Endometrial microvascular endothelial cells (primary cell): ENCODE data around the gene MECR. TPM values are rescaled to one million over a fixed set of nuclear protein-coding genes. Genes with fewer than 3 reads are reported as not detected.

Source experiments
- in situ Hi-C: cut with HindIII; loops from 2 replicates; pipeline ENCODE4 v1.10.0; 2017; ENCODE audit warnings: low sequenced_read_pairs, low pct_unique_long_range_greater_than_20kb; ENCODE audit errors: inconsistent ontology term
- total RNA-seq: library from RNA; depleted of rRNA; stranded (reverse); fragments of >200 nt; gene quantifications from one replicate; pipeline ENCODE4 v1.2.3, GENCODE V29; 2015; ENCODE audit errors: inconsistent ontology term

MECR gene
- total RNA-seq, 1 donor from 2014 or later = 33.6 TPM

DNA sequence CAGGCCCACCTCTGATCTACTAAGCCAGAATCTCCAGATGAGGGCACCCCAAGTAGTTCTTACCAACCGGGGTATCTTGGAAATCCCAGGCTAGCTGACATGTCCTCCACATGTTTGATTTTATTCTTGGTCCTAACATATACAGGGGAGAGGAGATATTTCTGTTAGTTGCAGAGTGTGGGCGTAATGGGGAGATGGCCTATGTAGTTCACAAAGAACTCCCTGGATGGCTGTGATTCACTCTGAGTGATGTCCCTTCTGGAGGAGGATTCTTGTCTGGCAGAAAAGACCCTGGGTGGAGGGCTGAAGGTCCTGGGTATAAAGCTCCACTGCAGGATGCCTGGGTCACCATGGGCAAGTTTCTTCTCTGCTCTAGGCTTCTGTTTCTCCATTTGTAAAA, 13.1 kb downstream of the MECR start:
- in situ Hi-C loops = no loop called here

DNA sequence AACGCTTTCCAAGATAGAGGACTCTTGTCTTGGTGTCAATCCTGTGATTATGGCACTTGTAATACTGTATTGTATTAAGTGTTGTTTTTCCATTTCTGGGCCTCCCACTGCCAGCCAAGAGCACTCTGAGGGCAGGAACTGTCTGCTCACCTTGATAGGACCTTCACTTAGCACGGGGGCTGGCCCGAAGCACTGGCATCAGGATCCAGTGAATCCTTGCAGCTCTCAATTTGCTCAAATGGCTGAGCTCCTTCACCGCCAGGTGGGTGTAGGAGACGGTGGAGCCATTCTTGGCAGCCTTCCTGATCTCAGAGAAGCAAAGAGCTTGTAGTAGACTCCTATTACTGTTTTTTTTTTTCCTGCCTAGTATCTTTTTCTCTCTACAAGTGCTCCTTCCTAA, 17.7 kb downstream of the MECR start:
- in situ Hi-C loops = no loop called here

DNA sequence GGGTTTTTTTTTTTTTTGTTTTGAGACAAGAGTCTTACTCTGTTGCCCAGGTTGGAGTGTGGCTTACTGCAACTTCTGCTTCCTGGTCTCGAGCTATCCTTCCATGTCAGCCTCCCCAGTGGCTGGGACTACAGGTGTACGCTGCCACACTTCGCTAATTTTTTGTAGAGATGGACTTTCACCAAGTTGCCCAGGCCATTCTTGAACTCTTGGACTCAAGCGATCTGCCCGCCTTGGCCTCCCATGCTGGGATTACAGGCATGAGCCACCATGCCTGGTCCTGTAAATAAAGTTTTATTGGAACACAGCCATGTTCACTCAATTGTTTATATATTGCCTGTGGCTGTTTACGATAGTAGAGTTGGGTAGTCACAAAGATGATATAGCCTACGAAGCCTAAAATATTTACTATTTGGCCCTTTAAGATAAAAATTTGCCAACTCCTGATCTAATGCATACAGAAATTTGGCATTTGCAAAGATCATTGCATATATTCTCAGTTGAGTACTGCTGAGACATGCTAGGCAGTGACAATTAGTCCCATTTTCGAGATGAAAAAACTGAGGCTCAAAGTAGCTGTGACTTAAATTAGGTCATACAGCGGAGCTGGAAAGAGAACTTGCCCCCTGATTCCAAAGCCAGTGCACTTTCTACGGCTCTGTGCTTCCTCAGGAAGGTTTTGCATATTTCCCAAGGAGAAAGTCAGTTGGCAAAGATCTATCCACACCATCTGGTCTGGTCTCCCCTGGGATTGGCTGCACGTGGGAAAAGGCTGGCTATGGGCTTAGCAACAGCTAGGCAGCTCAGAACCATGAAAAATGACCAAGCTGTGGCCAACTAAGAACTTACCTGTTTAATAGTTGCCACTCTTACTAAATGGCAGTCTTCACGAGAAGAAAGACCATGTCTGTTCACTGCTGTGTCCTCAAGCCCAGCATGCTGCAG, 19.4 kb downstream of the MECR start:
- in situ Hi-C loops = no loop called here

DNA sequence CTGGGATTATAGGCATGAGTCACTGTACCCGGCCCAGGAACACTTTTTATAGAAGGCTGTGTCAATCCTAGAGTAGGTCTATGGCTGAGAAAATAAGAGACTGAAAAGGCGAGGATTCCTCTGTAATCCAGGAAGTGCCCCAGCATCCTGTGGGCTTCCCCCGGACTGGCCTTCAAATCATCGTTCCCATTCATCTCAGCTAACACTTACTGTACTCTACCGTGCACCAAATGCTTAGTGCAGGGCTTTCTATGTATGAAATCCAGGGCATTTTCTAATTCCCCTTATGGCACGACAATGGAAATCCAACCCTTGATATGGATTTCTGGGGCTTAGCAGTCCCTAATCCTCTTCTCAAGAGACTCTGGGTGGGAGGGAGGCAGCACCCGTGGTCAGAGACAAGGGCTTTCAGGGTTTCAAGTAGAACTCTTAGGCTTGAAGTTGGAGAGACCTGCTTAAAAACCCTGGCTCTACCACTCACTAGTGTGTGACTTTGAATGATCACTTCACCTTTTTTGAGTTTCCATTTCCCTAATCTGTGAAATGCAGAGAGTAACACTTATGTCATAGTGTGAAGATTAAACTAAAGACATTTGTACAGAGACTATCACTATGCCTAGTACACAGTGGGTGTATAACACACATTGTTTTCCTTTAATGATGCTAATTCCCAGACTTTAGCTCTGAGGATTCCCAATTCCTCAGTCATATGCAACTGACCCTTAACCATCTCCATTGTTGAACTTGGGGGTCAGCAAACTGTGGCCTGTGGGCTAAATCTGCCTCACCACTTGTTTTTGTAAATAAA, 20.3 kb downstream of the MECR start:
- in situ Hi-C loops = no loop called here

DNA sequence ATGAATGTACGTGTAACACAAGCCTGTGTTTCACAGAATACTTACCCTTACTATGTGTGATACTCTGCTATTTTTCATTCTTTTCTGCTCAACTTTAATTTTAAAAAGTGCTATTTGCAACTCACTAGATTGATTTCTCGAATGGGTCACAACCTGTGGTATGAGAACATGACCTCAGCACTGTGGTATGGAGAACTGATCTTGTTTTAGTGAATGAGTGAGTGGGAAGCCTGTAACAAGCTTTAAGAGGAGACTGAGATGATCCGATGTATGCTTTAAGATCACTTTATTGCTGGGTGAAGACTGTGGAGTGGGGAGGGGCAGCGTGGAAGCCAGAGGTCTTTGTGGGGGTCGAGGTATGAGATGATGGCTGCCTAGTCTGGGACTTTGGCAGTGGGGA, 21.6 kb downstream of the MECR start:
- in situ Hi-C loops = no loop called here

DNA sequence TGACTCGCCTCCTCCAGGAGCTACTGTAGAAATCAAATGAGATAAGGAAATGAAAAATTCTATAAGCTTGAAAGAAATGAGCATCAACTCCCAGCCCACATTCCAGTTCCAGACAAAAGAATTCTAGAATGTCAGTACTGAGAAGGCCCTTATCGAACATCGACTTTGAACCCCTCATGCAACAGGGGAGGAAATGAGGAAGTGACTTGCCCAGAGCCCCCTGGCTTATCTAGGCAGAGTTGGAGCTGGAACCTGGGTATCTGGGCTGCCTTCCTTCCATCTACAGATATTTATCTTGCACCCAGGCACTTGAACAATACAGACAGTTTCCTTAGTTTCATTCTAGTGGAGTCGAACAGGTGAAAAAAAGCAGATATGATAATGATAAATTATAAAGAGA, 22.3 kb downstream of the MECR start:
- in situ Hi-C loops = no loop called here

DNA sequence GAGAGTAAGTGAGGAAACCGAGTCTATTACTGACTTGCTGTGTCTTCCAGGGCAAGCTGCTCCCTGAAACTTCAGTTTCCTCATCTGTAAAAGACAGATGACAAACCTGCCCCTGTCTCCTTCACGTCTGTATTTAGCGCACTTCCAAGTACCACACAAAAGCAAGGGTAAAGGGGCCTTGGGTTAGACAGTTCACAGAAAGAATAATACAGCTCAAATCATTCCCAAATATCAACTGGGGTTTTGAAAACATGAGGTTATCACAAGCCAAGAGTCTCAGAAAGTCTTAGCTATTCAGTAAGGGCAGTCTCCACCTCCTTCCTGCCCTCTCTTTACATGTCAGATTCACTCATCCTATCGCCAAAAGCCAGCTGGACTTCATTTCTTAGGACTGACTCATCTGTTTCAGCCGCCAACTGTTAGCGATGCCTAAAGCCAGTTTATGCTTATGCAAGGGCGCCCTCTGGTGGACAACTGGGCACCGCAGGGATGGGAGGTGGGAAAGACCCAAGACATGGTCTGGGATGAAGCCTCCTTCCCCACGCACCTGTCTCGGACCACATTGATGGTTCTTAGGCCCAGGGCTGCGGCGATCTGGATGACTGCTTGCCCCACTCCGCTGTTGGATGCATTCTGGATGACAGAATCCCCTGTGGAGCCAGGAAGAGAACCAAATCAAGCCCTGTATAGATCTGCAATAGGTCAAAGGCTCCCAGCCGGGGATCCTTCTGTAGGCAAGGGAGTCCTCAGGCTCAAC, 28.0 kb downstream of the MECR start:
- in situ Hi-C loops = no loop called here

DNA sequence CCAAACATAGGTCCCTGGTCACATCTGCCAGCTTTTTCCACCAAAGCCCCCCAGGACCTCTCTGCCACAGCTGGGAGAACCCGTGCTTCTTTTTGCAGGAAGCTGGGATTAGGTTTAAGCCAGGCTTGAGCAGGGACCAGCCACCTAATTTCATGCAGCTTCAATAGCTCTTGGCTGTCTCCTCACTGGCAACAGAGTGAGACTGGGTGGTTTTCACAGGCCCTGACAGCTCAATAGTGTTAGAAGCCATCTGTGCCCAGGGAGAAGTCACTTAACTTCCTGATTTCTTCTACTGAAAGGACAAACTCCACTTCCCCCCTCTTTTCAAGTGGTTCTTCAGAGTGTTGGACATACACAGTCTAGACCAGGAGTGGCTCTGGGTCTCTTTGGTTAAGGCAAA, 28.7 kb downstream of the MECR start:
- in situ Hi-C loops = no loop called here

DNA sequence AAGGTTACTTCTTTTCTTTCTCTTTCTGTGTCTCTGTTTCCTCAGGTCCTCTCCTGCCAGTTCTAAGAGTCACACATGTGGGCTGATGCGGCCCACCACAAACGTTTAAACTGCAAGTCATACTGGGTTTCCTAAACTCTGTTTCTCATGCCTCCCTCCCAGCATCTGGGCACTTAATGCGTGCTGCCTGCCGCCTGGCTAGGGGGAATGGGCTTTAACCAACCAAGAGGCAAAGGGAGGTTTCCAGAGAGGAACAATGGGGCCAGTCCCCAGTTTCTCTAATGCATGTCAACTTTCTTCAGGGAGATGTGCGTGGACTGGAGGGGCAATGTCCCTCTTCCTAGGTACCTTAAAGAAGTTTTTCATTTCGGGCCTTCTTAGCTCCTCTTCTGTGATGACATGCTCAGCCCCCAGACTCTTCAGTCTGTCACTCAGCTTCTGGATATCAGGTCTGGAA, 29.1 kb downstream of the MECR start:
- in situ Hi-C loops = no loop called here

DNA sequence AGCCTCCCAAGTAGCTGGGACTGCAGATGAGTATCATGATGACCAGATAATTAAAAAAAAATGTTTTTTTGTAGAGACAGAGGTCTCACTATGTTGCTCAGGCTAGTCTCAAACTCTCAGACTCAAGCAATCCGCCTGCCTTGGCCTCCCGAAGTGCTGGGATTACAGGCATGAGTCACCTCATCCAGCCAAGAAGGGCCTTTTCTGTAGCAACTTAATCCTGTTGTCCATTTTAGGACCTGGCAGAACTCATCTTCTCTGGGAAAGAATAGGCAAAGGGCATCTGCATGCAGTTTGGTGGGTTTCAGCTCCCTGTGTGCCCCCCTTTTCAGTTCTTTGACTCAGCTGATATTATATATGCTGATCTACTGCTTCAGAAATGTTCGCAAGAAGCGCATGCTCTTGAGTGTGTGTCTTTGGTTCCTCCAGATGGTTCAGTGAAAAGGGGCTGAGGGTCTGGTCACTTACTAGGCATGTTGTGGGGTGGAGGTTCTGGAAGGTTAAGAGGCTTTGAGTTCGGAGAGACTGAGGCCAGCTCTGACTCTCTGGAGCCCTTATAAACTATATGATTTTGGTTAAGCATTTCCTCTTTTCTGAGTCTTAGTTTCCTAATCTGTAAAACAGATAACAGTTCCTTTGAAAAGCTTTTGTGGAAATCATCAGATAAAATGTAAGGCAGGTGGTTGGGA, 29.7 kb downstream of the MECR start:
- in situ Hi-C loops = no loop called here

DNA sequence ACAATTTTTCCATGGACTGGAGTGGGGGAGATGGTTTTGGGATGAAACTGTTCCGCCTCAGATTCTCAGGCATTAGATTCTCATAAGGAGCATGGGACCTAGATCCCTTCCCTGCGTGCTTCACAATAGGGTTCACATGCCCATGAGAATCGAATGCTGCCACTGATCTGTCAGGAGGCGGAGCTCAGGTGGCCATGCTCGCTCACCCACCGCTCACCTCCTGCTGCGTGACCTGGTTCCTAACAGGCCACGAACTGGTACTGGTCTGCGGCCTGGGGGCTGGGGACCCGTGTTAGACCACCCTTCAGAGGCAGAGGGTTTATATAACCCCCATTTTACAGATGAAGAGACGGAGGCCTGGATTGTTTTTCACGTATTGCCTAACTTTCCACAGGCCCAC, 32.7 kb downstream of the MECR start:
- in situ Hi-C loops = no loop called here

DNA sequence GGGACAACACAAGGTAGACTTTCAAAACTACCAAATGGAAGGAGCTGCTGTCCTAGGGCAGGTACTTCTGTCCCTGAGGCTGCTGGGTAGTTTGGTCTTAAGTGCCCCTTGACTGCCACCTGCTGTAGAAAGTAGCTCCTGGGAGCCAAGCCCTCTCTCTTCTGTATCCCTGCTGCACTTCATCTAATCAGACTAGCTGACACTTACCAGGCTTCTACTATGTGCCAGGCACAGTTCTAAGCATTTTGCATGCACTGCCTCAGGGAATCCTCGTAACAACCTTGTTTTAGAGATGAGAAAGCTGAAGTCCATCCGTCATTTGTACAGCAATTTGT, 33.2 kb downstream of the MECR start:
- in situ Hi-C loops = no loop called here

DNA sequence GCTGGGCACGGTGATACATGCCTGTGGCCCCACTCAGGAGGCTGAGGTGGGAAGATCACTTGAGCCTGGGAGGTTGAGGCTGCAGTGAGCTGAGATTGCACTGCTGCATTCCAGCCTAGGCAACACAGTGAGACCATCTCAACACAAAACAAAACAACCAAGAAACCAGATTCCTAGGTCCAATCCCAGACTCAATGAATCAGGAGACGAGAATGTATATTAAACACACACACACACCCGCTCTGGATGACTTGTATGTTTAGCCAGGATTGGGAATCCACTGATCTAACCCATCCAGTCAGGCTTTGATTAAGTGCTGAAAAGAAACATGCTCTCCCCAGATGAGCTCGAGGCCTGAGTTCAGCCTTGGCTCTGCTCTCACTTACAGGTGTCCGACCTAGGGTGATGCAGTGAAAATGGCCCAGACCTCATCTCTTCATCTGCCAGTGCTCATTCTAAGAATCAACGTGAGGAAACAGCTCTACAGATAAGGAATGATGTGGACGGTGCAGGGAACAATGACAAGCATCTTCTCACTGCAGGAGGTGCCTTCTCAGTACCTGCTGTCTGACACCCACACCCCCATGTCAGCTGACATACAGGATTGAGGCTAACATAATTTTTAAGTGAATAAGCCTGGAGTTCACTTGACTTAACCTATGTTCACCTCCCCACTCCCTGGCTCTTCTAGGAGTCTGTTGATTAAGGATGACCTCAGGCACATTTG, 33.7 kb downstream of the MECR start:
- in situ Hi-C loops = no loop called here

DNA sequence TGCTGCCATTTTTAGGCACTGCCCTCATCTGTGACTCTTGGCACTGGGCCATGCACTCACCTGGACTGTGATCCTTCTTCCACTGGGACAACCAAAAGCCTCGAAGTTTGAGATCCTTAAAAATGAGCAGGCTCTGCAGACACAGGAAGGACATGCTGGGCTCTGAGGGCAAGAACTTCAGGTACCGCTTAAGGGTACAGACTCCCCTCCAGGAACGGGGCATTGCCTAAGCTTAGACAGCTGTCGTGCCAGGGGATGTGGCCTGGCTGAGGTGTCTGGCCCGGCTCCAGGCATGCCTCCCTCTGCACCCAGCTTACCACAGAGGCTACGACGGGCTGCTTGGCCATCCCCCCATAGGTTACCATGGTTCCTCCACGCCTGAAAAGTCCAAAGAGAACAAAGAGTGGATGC, 34.8 kb downstream of the MECR start:
- in situ Hi-C loops = no loop called here

DNA sequence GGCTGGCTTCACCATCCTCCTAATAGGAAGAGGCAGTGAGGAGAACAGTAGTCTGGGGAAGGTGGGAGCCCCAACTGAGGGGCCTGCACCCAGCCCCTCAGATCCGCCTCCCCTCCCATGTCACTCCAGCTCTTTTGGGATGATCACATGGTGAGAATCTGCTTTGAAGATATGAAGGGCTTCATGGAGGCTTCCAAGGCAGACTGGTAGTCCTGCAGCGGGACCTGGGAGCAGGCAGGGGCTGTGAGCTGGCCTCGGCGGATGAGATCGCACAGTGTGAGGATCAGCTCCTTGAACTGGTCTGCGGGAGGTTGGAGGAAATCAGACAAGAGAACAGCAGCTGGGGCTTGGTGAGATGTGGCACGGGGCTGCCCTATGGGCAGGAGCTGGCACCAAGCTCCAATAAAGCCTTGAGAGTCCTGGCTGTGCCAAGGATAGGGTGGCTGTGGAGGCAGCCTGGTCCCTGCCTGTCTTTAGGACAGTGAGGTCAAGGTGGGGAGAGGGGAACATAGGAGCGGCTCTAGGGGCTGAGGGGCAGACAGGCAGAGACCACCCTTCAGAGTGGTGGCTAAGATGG, 36.8 kb downstream of the MECR start:
- in situ Hi-C loops = no loop called here

DNA sequence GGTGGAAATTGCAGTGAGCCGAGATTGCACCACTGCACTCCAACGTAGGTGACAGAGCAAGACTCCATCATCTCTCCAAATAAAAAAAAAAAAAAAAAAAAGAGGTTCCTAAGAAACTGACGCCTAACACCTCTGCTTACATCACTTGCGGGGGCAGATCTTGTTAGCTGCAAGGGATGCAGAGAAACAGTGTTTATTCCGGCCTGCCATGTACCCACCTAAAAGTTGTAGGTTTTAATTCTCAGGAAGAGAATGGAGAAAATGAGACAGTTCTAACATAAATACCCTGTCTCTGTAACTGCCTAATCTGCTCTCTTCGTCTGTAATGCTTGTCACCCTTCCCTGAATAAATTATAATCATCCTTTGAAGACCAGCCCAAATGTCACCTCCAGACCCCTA, 40.0 kb downstream of the MECR start:
- in situ Hi-C loops = no loop called here

DNA sequence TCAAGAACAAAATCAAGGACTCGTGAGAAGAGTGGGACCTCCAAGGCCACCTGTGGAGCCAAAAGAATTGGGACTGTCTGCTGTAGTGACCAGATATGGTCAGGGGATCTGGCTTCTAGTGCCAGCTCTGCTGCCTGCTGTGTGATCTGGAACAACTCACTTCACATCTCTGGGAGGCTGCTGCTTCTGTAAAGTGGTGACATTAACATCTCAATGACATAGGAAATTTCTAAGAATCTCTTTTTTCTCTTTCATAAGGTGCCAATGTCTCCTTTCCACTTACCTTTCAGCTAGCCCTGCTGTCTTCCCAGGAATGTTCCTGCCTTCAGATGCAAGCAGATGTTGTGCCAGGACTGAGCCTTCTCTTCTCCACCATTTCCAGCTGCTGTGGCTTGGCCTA, 44.0 kb downstream of the MECR start:
- in situ Hi-C loops = no loop called here

DNA sequence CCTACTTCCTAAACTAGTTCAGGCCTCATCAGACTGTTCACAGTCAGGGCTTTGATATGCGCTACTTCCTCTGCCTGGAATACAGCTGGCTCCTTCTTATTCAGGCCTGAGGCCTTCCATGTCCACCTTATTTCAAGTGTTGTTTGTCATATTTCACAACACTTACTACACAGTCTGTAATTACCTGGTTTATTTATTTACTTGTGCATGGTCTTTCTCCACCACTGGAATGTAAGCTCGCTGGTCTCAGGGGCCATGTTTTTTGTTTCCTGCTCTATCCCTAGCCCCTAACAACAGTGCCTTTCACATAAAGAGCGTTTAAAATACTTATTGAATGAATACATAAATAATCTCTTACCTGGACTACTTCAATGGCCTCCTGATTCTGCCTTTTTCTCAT, 44.5 kb downstream of the MECR start:
- in situ Hi-C loops = no loop called here
